Measurements from ENCODE around the gene PLCL1. TPM values are rescaled to one million over a fixed set of nuclear protein-coding genes. Genes with fewer than 3 reads are reported as not detected.

PLCL1 gene
- total and polyA plus RNA-seq, 2 donors (not counting 3 experiments of a cell fraction or from before 2014, with no cell fraction given) = 0.79 to 3.4 TPM

GRCh38 chr2:197846777-197847176 lies 42.4 kb downstream of the PLCL1 start:
- POLR2A ChIA-PET = interaction anchor here (0.6 kb wide), 1 partner anchor 451 kb away, joined by 4 read pairs; no protein-coding TSS in a partner anchor
- Histone ChIP-seq H3K79me2 (ENCODE audit: control insufficient read depth, insufficient read depth, low read length) (no peaks in the 10 kb centered on the region), H3K4me2 (ENCODE audit: insufficient read depth, low read length) (no peak overlapping the region), H3K36me3 (ENCODE audit: control insufficient read depth in 2 of 2, extremely low read depth in 1 of 2, insufficient read depth in 2 of 2, low read length in 2 of 2) (no peaks in the 10 kb centered on the region), H3K9me1 (replicated peaks; ENCODE audit: control insufficient read depth, extremely low read depth, insufficient read depth, low read length) (no peaks in the 10 kb centered on the region), H2AFZ (ENCODE audit: low read depth, low read length) (no peak overlapping the region), H3K27me3 (ENCODE audit: control insufficient read depth in 2 of 2, insufficient read depth in 2 of 2, low read length in 2 of 2) (no peaks in the 10 kb centered on the region), H3K9ac (replicated peaks; ENCODE audit: extremely low read depth, insufficient read depth, low read length) (no peak overlapping the region), H3K4me3 (replicated peaks in 1 of 3; ENCODE audit: insufficient read depth in 1 of 3, low read depth in 1 of 3, low read length in 3 of 3) (no peak overlapping the region), H3K9me3 (replicated peaks; ENCODE audit: control insufficient read depth, insufficient read depth, low read length) (no peaks in the 10 kb centered on the region), H3K27ac (ENCODE audit: insufficient read depth, low read depth, low read length) (no peak overlapping the region), H3K4me1 (ENCODE audit: control insufficient read depth, extremely low read depth, insufficient read depth, low read length) (peaks cover 4% of the 10 kb centered on the region), H4K20me1 (replicated peaks; ENCODE audit: control insufficient read depth, extremely low read depth, insufficient read depth, low read length) (no peaks in the 10 kb centered on the region)
- BruUV-seq (replicated peaks) = no TSS peak
- DNase-seq (ENCODE audit: low read depth, low spot score) = no peak
- FAIRE-seq = no peak
- no peak for TF ChIP-seq GATA2 (IDR thresholded peaks at IDR 0.05; ENCODE audit: insufficient read depth, insufficient read length, low read depth, low read length)
- no peak for TF ChIP-seq POLR2A (IDR thresholded peaks at IDR 0.05; ENCODE audit: low read depth, low read length)
- no peak for TF ChIP-seq MAX (IDR thresholded peaks at IDR 0.05; ENCODE audit: insufficient read depth, insufficient read length)
- TF ChIP-seq CTCF (IDR thresholded peaks at IDR 0.05; ENCODE audit: extremely low read depth in 1 of 2, insufficient read depth in 1 of 2, low read depth in 1 of 2, low read length in 2 of 2) = no peak
- no peak for TF ChIP-seq EZH2 (IDR thresholded peaks at IDR 0.05; ENCODE audit: borderline replicate concordance, low read depth, low read length, severe bottlenecking)
- no peak for TF ChIP-seq JUN (IDR thresholded peaks at IDR 0.05; ENCODE audit: borderline replicate concordance, insufficient read depth, insufficient read length, low read depth)
- no peak for TF ChIP-seq FOS (IDR thresholded peaks at IDR 0.05; ENCODE audit: borderline replicate concordance, insufficient read depth, low read length)
- no peak for TF ChIP-seq MYC (IDR thresholded peaks at IDR 0.05; ENCODE audit: low read depth, low read length)
- no peak for TF ChIP-seq POLR2AphosphoS5 (IDR thresholded peaks at IDR 0.05; ENCODE audit: insufficient read depth, low read depth, low read length)
- intact Hi-C loops (cut with micrococcal nuclease) = no loop called here
- CTCF ChIA-PET = interaction anchor here (1.0 to 1.6 kb wide), 2 partner anchors 13 to 282 kb away, joined by 3 to 5 read pairs; no protein-coding TSS in a partner anchor
- dilution Hi-C loops (cut with MboI; ENCODE audit: extremely low pct_ligation_motif_present, low sequenced_read_pairs) = no loop called here
